Measurements from ENCODE around the gene SNX27.

GRCh38 chr1:151611832-151612500 is at the start of gene SNX27:
- TF ChIP-seq CTCF (IDR thresholded peaks at IDR 0.05) (no peak), EP300 (IDR thresholded peaks at IDR 0.05) (no peak), POLR2AphosphoS5 (IDR thresholded peaks at IDR 0.05) (no peak)
